HG02943 (cell line): ENCODE results near the gene TENT5C.

Source experiments
- ATAC-seq: cut with Tn5 transposase; IDR thresholded peaks from one replicate; pipeline ENCODE4 v1.9.1; 2021; ENCODE audit warnings: mild to moderate bottlenecking, low read depth, moderate library complexity; ENCODE audit not compliant: unreplicated experiment

TENT5C gene

DNA sequence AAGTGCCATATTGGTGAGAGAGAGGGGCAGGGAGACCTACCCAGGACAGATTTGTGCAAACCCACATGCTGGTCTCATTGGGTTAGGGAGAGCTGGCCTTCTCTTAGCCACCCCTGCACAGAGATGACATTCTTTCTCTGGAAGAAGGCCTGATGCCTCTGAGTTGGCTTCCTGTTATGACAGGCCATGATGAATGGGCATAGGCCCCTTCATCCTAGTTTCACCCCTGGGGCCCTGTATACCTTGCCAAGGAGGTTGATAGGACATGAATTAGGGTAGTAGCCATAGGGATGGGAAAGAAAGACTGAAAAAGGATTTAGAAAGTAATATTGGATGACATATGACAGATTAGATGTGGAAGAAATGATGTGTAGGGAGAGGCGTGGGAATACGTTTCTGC is 46.6 kb downstream of the TENT5C start:
- ATAC-seq = no peak

DNA sequence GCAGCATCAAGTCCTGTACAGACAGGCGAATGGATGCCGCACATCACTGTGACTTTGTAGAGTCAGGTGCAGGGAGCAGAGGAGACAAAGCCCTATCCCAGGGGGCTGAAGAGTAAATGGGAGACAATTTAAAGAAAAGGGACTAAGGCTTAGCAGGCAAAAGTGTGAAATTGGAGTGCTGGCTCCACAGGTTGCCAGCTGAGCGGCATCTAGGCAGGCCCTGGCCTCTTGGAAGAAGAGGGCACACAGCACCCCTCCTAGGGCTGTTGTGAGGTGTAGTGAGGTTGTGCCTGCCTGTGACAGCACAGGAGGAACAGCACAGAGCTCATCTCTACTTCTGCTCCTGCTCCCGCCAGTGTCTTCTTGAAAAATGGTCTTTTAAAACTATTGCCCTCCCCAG is 47.3 kb downstream of the TENT5C start:
- ATAC-seq = no peak

DNA sequence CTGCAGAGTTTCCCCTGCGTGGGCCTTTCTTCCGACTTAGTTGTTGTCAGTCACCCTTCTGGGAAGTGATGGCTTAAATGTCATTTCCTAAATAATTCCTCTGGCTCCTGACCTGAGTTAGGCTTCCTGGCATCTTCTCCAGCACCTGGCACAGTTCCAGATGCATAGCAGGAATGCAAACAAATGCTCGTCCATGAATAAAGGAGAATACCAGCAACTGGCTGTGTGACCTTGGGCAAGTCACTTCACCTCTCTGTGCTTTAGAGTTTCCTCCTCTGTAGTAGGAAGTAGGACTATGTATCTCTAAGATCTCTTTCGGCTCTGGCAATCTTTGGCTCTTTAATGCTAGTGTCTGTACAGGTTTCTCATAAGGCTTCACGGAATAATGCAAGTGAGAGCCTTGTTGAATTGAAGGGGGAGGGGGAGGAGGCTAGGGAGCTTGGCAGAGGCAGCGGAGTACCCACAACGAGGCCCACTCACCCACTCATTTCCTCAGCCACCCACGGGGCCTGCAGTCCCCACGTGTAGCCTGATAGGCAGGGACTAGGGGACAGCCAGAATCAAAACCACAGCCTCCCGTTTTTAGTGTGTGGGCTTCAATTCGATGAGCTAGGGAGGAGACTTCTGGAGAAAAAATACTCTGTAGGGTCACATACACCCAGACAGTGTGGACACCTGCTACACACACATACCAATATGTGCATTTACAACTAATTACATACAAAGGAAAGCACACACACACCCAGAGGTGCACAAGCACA is 48.1 kb downstream of the TENT5C start:
- no peak for ATAC-seq

DNA sequence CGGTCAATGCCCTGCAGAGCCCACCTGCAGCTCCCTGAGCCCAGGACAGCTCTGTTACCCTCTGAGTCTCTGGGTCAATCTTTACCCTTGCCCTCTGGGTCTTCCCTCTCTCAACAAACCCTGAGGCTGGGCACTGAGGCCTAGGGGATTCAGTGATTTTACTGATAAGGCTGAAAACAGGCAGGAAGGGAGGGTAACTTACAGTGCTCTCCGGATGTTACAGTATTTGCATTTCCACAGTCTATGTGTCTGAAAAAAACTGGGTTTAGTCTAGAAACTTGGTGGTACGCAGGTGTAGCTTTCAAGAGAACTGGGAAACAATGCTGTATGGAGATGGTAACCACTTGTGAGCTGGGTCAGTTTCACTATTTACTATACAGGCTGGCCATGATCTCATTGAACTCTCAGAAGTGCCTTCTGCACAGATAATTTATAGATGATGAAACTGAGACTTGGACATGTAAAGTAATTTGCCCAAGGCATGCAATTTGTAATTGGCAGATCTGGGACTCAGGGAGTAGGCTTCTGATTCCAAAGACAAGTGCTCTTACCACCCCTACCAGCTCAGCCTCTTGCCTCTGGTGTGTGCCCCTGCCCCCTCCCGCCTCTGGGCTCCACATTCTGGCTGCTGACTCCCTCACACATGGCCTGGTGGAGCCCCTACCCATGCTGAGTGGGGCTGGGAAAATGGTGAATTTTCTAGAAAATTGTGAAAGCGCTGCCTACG is 48.8 kb downstream of the TENT5C start:
- ATAC-seq = peak; percentile 78

DNA sequence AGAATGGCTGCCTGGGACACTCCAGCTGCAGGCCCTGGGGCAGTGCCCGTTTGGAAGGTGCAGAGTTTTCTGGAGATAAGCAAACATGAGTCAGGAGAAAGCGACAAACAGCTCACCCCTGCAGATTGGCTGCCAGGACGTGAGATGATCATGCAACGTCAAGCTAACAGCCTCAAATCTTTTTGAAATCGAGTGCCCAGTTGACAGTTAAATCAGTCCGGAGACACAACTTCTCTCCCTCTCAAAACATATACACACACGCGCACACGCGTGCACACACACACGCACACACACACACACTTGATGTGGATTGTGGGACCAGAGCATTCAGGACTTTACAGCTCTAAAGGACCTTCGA is 49.4 kb downstream of the TENT5C start:
- ATAC-seq = no peak

DNA sequence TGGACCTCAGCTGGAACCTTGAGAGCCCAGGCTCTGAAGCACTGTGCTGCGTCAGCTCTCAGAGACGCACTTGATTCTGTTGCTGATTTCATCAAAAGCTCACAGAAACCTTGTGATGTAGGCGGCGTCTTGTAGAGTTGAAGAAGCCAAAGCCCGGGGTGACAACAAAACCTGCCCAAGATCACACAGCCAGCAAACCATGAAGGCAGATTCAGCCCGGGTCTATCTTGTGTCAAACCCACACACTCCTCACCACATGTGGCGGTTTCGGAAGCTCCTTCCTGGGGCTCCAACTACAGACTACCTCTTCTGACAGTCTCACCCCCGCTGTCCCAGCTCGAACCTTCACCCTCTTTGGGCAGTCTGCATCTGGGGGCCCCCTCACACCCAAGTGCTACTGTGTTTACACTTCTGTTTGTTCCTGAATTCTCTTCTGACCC is 50.4 kb downstream of the TENT5C start:
- peak; percentile 39 for ATAC-seq

DNA sequence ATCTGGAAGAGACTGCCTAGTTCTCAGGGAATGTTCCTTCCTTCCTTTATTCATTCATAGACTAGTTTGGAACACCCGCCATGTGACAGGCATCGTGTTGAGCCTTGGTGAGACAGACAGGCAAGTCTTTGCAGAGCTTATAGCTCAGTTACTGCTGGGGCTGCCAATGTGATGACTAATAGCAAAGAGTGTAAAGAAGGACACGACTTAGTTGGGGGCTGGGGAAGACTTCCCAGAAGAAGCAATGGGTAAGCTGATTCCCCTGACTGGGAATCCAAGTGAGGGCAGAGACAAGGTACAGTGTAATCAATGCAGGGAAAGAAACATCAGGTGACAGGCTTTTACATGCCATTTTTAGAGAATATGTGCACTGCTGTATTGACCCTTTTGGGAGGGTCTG is 51.2 kb downstream of the TENT5C start:
- no peak for ATAC-seq

DNA sequence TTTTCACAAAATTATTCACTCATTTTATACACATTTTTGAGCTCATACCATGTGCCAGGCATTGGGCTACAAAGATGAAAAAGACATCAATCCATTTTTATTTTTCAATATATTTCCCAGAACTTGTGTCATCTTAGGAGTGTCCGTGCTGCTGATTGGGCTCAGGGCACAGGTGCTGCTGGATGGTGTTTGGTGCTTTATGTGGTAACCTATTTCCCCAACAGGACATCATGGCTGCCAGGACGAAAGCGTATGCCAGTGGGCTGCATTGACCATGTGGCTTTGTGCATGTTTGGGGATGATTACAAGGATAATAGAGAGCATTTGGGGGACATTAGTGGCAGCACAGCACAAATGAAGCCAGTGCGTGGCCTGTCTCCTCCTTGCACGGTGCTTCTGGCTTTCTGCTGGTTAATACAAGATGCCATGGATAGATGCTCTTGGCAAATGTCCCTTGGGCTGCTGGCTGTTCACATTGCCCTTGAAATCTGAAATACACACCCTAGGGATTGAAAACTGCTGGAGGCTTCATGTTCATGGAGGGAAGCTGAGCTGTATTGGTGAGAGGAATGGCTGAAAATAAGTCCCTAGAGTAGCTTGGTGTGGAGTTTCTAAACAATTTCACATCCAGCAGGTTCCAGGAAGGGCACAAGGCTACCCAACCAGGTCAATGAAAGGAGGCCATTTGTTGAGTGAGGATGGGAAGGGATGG is 52.3 kb downstream of the TENT5C start:
- no peak for ATAC-seq

DNA sequence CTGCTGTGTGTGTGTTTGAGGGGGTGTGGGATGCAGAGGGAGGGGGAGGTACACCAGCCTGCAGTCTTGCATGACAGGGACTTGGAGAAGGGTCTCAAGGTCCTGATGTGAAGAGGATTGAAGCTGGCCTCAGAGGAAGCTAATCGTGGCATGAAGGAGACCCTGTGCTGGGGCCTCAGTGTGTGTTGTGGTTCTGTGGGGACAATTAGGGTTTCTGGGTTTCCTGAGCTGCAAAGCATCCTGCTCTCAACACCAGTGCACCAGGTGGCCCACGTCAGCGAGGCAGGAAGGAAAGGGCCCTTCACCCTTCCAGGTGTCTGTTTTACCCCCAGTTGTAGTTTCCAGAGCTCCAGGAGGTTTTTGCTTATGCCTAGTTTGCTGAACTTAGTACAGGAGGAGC is 52.8 kb downstream of the TENT5C start:
- ATAC-seq = no peak

DNA sequence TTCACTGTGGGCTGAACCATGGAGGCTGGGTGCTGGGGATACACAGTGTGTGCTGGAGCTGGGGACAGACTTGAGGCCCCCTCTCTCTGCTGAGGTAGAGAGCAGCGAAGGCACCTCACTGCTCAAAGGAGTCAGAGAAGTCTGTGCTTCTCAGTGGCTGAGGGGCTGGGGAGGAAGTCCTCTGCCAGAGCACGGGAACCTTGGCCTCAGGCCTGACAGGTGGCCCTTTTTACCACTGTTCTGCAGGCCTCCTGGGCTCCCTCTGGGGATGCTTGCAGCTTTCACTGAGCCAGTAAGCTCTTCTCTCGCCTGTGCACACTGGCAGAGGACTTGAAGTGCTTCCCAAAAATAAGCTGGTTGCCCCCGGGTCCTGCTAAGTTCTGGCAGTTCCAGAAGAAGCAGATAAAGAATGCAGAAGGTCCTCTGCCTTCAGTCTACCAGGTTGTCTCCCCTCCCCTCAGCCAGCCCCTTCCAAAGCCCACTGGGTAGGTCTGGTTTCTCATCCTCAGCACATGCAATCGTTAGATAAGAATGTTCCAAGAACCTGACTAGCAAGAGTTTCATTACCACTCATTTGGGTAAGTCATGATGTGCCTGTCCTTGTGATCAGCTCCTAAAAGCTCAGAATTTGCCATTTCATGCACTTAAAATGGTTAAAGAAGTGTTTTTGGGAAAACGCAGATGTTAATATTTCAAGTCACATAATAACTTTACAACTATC is 53.9 kb downstream of the TENT5C start:
- ATAC-seq = no peak

DNA sequence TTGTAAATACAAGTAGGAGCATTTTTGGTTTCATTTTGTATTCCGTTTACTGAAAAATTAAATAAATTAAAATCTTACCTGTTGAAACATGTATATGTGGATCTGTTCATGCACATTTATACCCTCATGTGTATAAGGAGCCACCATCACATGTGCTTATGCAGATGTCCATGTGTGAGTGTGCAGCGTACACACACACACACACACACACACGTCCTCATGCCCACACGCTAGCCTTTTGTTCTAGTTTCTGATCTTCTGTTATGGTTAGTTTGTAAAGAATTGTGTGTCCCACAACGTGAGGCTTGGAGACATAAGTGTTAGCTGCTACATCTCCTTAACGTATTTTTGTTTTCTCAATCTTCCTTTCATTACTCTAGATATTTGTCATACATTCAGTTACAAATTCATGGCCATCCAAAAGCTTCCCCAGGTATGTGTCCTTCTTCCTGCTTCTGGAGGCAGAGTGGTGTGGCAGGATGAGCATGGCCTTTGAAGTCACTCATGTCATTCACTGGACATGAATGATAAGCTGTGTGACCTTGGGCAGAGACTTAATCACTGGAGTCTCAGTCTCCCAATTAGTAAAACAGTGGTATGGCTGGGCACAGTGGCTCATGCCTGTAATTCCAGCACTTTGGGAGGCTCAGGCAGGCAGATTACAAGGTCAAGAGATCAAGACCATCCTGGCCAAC is 54.6 kb downstream of the TENT5C start:
- ATAC-seq = no peak

DNA sequence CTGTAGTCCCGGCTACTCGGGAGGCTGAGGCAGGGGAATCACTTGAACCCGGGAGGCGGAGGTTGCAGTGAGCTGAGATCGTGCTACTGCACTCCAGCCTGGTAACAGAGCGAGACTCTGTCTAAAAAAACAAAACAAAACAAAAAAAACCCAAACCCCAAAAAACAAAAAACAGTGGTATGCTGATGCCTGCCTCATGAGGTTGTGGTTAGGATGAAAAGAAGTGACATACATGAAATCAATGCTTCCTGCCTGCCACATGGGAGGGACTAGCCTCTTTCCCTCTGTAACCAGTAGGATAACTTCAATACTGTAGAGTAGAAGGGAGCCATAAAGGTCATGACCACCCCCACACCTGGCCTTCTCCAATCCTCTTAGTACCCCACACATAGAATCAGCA is 55.2 kb downstream of the TENT5C start:
- ATAC-seq = no peak

DNA sequence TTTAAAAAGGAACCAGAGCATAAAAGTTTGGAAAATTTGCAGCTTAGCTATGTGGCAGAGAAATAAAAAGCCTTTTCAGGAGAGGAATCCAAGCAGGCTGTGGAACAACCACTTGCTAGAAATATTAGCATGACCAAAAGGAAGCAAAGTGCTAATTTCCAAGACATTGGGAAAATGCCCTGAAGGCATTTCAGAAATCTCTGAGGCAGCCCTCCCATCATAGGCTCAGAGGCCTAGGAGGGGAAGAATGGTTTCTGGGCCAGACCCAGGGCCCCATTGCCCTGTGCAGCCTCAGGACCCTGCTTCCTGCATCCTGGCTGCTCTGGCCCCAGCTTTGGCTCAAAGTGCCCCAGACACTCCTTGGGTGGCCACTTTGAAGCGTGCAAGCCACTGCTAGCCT is 56.8 kb downstream of the TENT5C start:
- ATAC-seq = no peak

DNA sequence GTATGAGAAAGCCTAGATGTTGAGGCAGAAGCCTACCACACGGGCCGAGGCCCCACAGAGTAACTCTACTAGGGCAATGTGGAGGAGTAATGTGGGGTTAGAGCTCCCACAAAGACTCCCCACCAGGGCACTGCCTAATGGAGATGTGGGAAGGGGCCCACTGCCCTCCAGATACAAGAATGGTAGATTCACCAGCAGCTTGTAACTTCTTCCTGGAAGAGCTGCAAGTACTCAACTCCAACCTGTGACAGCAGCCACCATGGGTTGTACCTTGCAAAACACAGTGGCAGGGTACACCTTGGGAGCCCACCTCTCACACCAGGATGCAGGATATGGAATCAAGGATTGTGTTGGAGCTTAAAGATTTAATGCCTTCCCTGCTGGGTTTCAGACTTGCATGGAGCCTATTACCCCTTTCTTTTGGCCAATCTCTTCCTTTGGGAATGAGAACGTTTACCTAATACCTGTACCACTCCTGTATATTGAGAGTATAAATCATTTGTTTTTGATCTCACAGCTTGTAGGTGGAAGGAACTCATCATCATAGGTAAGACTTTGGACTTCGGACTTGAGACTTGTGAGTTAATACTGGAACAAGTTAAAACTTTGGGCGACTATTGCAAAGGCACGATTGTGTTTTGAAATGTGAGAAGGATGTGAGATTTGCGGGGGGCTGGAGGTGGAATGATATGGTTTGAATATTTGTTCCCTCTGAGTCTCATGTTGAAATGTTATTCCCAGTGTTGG is 57.5 kb downstream of the TENT5C start:
- no peak for ATAC-seq

DNA sequence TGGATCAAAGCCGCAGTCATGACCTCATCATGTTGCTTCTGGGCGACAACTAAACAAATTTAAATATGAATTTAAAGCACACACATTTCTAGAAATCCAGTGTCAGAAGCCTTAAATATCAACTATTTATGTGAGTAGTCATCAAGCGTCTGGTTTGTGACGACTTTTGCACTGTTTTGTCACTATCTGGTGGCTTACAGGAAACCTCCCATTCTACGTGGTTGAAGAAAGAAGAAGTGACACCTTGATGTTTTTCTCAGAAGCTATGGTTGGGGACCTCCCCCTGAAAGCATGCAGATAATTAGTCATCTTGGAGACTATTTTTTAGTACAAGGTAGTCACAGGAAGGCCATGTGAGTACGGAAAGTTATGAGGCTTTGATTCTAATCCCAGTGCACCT is 58.5 kb downstream of the TENT5C start:
- ATAC-seq = peak; percentile 97

DNA sequence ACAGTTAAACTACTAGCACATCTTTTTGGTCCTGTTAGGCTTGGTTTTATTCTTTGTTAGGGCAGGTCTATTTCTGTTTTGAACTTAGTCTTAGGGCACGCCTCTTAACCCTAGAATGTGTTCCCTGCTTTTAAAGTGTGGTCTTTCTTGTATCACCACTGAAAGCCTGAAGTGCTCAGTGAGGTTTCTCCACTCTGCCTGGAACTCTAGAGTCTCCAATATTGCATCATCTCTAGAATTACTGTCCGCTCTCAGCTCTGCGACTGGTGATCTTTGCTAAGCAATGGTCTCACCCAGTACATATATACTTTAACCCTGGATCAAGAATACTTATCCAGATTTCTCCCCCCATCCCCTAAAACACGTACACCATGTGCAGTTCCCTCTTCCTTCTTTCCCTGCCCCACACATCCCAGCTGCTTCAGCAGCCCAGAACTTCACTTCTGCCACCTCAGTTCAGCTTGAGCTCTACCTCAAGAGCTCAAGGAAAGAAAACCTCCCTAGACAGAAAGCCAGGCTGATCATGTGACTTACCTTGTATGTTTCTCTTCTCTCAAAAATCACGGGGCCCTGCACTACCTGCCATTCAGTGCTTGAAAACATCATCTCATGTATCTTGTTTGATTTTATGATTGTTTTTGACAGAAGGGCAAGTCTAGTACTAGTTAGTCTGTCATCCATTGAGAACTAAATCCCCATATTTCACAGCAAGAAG is 59.9 kb downstream of the TENT5C start:
- no peak for ATAC-seq

DNA sequence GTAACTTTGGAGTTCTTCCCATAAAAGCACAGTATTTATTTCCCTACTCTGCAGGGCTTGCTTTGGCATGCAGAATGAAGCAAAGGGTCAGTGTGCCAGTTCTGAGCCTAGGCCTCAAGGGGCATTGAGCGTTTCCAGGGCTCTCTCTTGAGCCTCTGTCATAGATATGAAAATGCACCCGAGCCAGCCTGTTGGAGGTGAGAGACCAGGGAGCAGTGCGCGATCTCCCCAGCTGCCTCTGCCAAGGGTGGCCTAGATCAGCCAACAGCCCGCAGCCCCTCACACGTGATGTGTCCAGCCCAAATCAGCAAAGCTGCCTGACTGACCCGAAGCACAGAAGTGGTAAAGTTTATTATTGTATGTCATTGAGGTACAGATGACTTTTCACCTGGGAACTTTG is 63.7 kb downstream of the TENT5C start:
- ATAC-seq = no peak

DNA sequence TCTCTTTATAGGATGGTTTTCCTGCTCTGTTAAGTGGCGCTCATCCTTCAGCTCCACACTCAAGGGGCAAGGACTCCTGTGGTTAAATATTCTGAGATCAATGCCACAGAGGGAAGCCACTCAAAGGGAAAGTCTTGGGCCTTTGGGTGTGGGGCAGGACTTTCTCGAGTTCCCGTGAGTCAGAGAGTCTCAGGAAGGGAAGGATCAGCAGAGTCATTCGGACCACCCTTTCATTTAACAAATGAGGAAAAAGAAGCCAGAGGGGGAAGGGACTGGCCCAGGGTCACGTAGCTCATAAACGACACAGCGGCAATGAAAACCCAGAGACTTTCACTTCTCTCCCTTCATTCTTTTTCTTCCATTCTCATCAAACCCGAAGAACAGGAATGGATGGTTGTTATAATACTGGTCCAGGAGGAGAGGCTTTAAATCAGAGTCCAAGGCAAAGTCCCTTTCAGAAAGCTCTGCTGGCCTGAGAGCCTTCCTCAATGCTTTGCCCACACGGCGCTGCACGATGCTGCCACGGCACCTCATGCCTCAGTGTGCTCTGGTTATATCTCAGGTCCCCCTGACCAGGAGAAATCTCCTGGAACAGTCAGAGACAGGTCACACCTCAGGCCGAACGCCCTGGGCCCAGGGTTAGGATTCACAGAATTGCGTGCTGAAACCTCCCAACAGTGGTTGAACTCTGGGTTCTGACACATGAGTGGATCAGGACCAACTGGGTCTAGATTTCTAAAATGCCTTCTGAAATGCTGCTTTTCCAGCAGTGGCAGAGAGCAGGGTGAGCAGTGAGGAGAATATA is 65.3 kb downstream of the TENT5C start:
- ATAC-seq = no peak
